Stromal cell of bone marrow (primary cell): Measurements from ENCODE around the gene KRT84.

ENCODE experiments used
- DNase-seq: peaks from one replicate; pipeline ENCODE4 v3.0.0-alpha.2; 2012; ENCODE audit warnings: low read depth

Gene KRT84

DNA sequence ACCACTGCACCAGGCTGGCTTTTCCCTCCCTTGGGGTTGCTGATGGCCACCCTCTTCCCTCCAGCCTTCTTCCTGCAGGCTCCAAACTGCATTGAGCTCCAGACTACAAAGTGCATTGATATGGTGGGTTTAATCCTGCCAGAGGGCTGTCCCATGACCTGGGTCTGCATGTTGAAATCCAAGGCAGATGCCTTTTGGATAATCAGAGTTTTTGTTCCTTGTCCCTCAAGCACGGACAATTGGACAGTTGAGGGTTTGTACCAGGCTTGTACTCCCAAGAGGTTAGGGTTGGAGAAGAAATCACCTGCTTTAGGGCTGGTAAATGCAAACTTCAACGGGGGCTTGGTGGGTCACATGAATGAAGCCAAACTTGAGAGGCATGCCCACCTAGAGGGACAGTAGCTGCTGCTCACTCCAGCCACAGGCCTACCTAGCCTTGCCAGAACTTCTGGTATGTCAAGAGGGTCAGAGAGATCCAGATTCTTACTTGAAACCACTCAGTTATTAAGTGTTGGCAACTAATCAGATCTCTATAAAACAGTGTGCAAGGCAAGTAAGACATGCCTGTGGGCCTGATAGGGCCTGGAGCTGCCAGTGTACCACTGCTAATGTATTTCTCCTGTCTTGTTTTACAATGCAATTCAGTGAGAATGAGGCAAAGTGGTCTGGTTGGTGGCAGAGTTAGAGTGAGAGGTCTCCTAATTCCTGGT lies 42.5 kb downstream of the KRT84 start:
- DNase-seq: no peak

DNA sequence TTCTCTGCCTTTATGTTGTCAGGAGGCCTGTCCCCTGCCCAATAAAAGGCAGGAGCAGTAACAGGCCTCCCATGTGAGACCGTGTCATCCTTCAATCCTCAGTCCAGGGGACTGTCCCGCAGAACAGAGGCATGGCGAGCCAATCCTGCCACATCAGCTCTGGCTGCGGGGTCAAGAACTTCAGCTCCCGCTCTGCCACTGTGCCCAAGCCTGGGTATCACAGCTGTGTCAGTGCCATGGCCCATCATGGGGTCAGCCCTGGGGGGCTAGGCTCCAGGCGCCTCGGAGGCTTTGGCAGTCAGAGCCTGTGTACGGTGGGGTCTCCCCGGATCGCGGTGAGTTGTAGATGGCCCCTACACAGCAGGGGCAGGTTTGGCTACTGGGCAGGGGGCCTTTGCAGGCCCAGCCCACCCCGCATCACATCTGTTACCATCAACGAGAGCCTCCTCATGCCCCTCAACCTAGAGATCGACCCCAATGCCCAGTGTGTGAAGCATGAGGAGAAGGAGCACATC lies 44.3 kb downstream of the KRT84 start:
- no peak for DNase-seq

DNA sequence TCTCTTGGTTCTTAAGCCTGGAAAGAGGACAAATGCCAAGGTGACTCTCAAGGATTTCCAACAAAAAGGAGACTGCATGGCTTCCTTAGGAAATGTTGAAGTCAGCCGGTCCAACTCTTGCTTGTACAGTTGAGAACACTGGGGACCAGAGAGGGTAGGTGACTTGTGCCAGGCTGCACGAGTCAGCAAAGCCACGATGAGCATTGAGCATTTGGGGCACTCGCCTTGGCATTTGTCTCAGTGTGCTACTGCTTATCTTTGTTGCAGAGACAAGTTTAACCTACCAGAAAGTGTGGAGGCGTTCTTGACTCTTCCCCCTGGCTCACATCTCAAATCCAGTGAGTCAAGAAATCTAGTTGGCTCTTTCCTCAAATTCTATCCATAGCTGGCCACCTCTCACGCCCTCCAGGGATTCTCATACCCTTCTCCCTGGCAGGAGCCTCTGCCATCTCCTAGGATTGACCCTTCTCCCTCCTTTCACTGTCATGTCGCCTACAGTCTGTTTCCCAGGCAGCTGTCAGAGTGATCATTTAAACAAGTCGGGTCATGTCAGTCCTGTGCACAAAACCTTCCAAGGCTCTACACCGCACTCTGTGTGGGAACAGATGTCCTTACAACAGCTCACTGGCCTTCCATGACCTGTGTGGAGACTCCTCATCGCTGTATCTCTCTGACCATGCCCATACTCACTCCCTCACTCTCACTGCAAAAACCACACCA lies 47.1 kb downstream of the KRT84 start:
- DNase-seq: no peak

DNA sequence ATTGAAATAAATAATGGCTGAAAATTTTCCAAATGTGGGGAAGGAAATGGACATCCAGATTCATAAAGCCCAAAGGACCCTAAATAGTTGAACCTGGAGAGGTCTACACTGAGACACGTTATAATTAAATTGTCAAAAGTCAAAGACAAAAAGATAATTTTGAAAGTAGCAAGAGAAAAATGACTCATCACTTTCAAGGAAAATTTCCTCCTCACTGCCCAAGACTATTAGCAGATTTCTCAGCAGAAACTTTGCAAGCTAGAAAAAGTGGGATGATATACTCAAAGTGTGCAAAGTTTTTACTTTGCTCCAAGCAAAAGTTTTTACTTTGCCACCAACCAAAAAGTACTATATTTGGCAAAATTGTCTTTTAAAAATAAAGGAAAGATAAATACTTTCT lies 48.4 kb downstream of the KRT84 start:
- no peak for DNase-seq

DNA sequence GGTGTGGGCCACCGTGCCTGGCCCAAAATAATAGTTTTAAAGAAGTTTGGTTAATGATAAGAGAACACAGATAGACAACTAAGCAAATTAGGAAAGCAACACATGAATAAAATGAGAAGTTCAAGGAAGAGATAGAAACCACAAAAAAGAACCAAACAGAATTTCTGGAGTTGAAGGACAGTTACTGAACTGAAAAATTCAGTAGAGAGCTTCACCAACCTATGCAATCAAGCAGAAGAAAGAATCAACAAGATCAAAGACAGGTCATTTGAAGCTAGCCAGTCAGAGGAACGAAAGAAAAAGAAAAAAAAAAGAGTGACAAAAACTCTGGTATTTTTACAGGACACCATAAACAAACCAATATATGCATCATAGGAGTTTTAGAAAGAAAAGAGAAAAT lies 48.8 kb downstream of the KRT84 start:
- DNase-seq: no peak

GRCh38 chr12:52335598-52336262 lies 49.7 kb downstream of the KRT84 start:
- no peak for DNase-seq

- no peak for DNase-seq
These were observed 51.3 kb downstream of the KRT84 start for GRCh38 chr12:52334185-52334584.

DNA sequence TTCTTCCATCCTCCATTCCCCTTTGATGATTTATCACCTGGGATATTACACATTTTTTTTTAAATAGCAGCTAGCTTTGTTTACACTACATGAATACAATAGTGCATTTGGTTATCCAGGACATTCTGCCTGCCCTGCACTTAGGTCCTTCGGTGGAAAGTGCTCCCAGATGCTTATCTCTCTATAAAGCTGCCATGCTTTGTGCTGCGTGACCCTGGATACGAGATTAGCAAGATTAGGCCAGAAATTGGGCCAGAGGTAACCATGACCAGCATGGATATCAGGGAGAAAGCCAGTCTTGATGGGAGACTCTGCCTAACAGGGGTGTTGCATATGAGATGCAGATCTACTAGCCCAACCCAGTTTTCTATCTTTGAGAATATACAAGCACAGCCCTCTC lies 52.1 kb downstream of the KRT84 start:
- DNase-seq: no peak

DNA sequence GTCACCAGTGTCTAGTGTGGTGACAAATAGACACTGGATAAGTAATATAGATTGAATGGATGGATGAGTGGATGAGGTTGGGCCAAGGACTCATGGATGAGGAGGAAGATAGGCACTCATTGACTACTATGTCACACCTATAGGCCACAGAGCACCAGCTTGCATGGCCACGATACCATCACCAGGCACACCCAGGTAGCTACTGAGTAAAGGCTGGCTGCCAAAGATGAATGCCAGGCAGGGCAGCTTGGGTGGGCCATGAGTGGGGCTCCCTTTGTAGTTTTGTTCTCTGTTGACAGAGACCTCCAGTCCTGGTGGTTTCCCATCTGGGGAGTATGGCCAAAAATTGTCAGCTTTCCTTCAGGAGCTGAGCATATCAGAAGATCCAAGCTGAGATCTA lies 53.1 kb downstream of the KRT84 start:
- DNase-seq: no peak

- no peak for DNase-seq
These were observed 53.6 kb downstream of the KRT84 start for GRCh38 chr12:52331833-52332232.

DNA sequence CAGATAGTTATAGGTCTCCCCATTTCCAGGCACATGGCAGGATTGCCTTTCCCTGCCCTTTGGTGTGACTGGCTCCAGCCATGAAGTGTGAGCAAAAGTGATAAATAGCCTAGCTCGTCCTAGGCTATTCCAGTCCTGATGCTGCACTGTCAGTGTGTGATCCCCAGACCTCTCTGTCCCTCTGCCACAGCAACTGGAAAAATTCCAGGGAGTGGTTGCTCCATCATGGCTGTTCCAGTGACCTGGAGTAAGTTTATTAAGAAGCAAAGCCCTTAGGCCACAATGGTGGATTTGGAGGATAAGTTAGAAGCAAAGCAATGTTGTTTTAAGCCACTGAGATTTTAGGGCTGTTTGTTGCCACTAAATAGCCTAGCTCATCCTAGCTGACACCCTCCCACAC lies 54.4 kb downstream of the KRT84 start:
- no peak for DNase-seq

- DNase-seq: no peak
These were observed 57.5 kb downstream of the KRT84 start for GRCh38 chr12:52327830-52328500.
